IMR-90 (cell line): ENCODE data around the gene TBC1D8. TPM values are rescaled to one million over a fixed set of nuclear protein-coding genes. Genes with fewer than 3 reads are reported as not detected.

ENCODE experiments used
- ATAC-seq: fragments of 200-7000 bp; cut with Tn5 transposase; 2 replicates; pipeline ENCODE4 v1.9.1; 2020; ENCODE audit warnings: low read depth, mild to moderate bottlenecking, moderate library complexity
- BruUV-seq: library from RNA; stranded (reverse); fragments of 400-500 nt; replicated peaks from 2 replicates; lab custom pipeline; 2021; lab: Mats Ljungman, UMichigan
- CTCF ChIA-PET: fragments of 300-600 bp; formaldehyde crosslinking; extraction: SDS; loops from one replicate; lab custom pipeline; 2021; ENCODE audit warnings: antibody characterized with exemption; lab: Yijun Ruan, JAX
- POLR2A ChIA-PET: fragments of 300-600 bp; sonication (Branson Sonifier 250); formaldehyde crosslinking; loops from one replicate; lab custom pipeline; 2022; ENCODE audit warnings: antibody characterized with exemption; ENCODE audit not compliant: unreplicated experiment; lab: Charles Lee
- DNase-seq: peaks from one replicate; pipeline ENCODE4 v3.0.0; 2013
- H2AFZ ChIP-seq: replicated peaks from 2 replicates; pipeline ENCODE3; 2013; ENCODE audit warnings: low read length, mild to moderate bottlenecking; ENCODE audit not compliant: poor library complexity
- H2AK5ac ChIP-seq: 2 replicates; pipeline ENCODE4 v1.6.1; 2013; ENCODE audit warnings: low read depth, low read length, inconsistent platforms
- H2AK9ac ChIP-seq: replicated peaks from 2 replicates; pipeline ENCODE3; 2013; ENCODE audit warnings: mild to moderate bottlenecking, low read depth, low read length, moderate library complexity; ENCODE audit not compliant: poor library complexity
- H2BK120ac ChIP-seq: 2 replicates; pipeline ENCODE4 v1.6.1; 2013; ENCODE audit warnings: low read depth, low read length, inconsistent platforms
- H2BK15ac ChIP-seq: 3 replicates; pipeline ENCODE4 v1.6.1; 2013; ENCODE audit warnings: low read depth, low read length, inconsistent platforms
- H2BK20ac ChIP-seq: 2 replicates; pipeline ENCODE4 v1.6.1; 2013; ENCODE audit warnings: low read depth, mild to moderate bottlenecking, inconsistent platforms, low read length, moderate library complexity
- H2BK5ac ChIP-seq: 2 replicates; pipeline ENCODE4 v1.6.1; 2013; ENCODE audit warnings: mild to moderate bottlenecking, low read depth, low read length, inconsistent platforms; ENCODE audit not compliant: poor library complexity, severe bottlenecking
- H3K14ac ChIP-seq: replicated peaks from 2 replicates; pipeline ENCODE4 v1.6.1; 2013; ENCODE audit warnings: low read depth, low read length, inconsistent platforms
- H3K18ac ChIP-seq: 2 replicates; pipeline ENCODE4 v1.6.1; 2013; ENCODE audit warnings: low read depth, low read length, control low read depth
- H3K23ac ChIP-seq: 2 replicates; pipeline ENCODE4 v1.6.1; 2013; ENCODE audit warnings: low read depth, low read length, inconsistent platforms
- H3K27ac ChIP-seq: 2 replicates; pipeline ENCODE4 v1.5.1; 2013; ENCODE audit warnings: mild to moderate bottlenecking, control low read depth, low read length; ENCODE audit not compliant: insufficient read depth
- H3K27me3 ChIP-seq: 2 replicates; pipeline ENCODE4 v1.6.1; 2013; ENCODE audit warnings: low read length; ENCODE audit not compliant: control insufficient read depth, insufficient read depth
- H3K36me3 ChIP-seq: 2 replicates; pipeline ENCODE4 v1.6.1; 2013; ENCODE audit warnings: low read length, mixed read lengths; ENCODE audit not compliant: control insufficient read depth, insufficient read depth
- H3K4ac ChIP-seq: 2 replicates; pipeline ENCODE4 v1.6.1; 2013; ENCODE audit warnings: low read depth, low read length, inconsistent platforms
- H3K4me1 ChIP-seq: 2 replicates; pipeline ENCODE4 v1.6.1; 2013; ENCODE audit warnings: low read length, mixed read lengths; ENCODE audit not compliant: control insufficient read depth, insufficient read depth
- H3K4me2 ChIP-seq: 2 replicates; pipeline ENCODE4 v1.6.1; 2013; ENCODE audit warnings: low read depth, mild to moderate bottlenecking, control low read depth, low read length, moderate library complexity
- H3K4me3 ChIP-seq: 2 replicates; pipeline ENCODE4 v1.5.1; 2013; ENCODE audit warnings: low read depth, mild to moderate bottlenecking, control low read depth, low read length, moderate library complexity; ENCODE audit not compliant: insufficient read depth
- H3K56ac ChIP-seq: 2 replicates; pipeline ENCODE4 v1.6.1; 2013; ENCODE audit warnings: low read length, inconsistent platforms; ENCODE audit not compliant: insufficient read depth; ENCODE audit errors: extremely low read depth
- H3K79me1 ChIP-seq, 2 experiments: 2 replicates each; pipeline ENCODE4 v1.6.1; 2013; ENCODE audit warnings: low read length in 2 of 2, inconsistent platforms in 1 of 2, low read depth in 1 of 2
- H3K9ac ChIP-seq: 2 replicates; pipeline ENCODE4 v1.6.1; 2013; ENCODE audit warnings: low read depth, low read length, control low read depth
- H3K9me1 ChIP-seq: 2 replicates; pipeline ENCODE4 v1.6.1; 2013; ENCODE audit warnings: low read length, inconsistent platforms; ENCODE audit not compliant: insufficient read depth
- H3K9me3 ChIP-seq: 2 replicates; pipeline ENCODE4 v1.6.1; 2013; ENCODE audit warnings: low read length; ENCODE audit not compliant: control insufficient read depth, insufficient read depth
- H4K20me1 ChIP-seq: 2 replicates; pipeline ENCODE4 v1.6.1; 2013; ENCODE audit warnings: low read length, inconsistent platforms; ENCODE audit not compliant: insufficient read depth
- H4K5ac ChIP-seq: 2 replicates; pipeline ENCODE4 v1.6.1; 2013; ENCODE audit warnings: mild to moderate bottlenecking, low read depth, low read length, control low read depth
- H4K8ac ChIP-seq, 2 experiments: 2 replicates each; pipeline ENCODE4 v1.6.1; 2013; ENCODE audit warnings: low read depth in 2 of 2, low read length in 2 of 2, control low read depth in 1 of 2, inconsistent platforms in 1 of 2
- H4K91ac ChIP-seq: 2 replicates; pipeline ENCODE4 v1.6.1; 2013; ENCODE audit warnings: low read depth, low read length, inconsistent platforms; ENCODE audit not compliant: insufficient read depth
- CEBPB ChIP-seq: IDR thresholded peaks from 2 replicates; pipeline ENCODE4 v1.6.1; 2012; ENCODE audit warnings: low read depth, low read length, improper control_type of control experiment
- CHD1 ChIP-seq: IDR thresholded peaks from 2 replicates; pipeline ENCODE4 v1.6.1; 2012; ENCODE audit warnings: low read depth, low read length, improper control_type of control experiment
- MAFK ChIP-seq: IDR thresholded peaks from 2 replicates; pipeline ENCODE4 v1.6.1; 2012; ENCODE audit warnings: low read depth, low read length, improper control_type of control experiment
- MAZ ChIP-seq: IDR thresholded peaks from 2 replicates; pipeline ENCODE4 v1.6.1; 2012; ENCODE audit warnings: low read depth, mild to moderate bottlenecking, low read length, improper control_type of control experiment, moderate library complexity, borderline replicate concordance
- MXI1 ChIP-seq: IDR thresholded peaks from 2 replicates; pipeline ENCODE4 v1.6.1; 2012; ENCODE audit warnings: low read depth, mild to moderate bottlenecking, low read length, moderate library complexity, borderline replicate concordance
- NFE2L2 ChIP-seq: fragments of 150-350 bp; IDR thresholded peaks from 2 replicates; pipeline ENCODE4 v1.6.1; 2016; ENCODE audit warnings: low read depth, mild to moderate bottlenecking, low read length
- POLR2A ChIP-seq: IDR thresholded peaks from 2 replicates; pipeline ENCODE4 v1.6.1; 2012; ENCODE audit warnings: mild to moderate bottlenecking, low read depth, low read length
- RAD21 ChIP-seq: IDR thresholded peaks from 2 replicates; pipeline ENCODE4 v1.6.1; 2012; ENCODE audit warnings: low read length, improper control_type of control experiment
- RFX5 ChIP-seq: IDR thresholded peaks from 2 replicates; pipeline ENCODE4 v1.8.0; 2012; ENCODE audit warnings: low read depth, mild to moderate bottlenecking, low read length, moderate library complexity
- SMC3 ChIP-seq: fragments of 150-350 bp; IDR thresholded peaks from 2 replicates; pipeline ENCODE4 v1.6.1; 2016; ENCODE audit warnings: low read depth, mild to moderate bottlenecking, antibody characterized with exemption, low read length, moderate library complexity
- WGBS, 2 experiments: methylation state at CpG; one replicate each; pipeline versions ENCODE4 v1.1.5 to v1.1.7; 2013; ENCODE audit warnings: missing lambda C conversion rate in 2 of 2; ENCODE audit not compliant: insufficient read length in 1 of 2; ENCODE audit errors: extremely low coverage in 2 of 2; 5-methylcytosine and 5-hydroxymethylcytosine counted together
- dilution Hi-C: fragments of 300-500 bp; cut with HindIII; formaldehyde crosslinking; loops from one replicate; pipeline ENCODE4 v1.14.3; 2018; ENCODE audit warnings: low sequenced_read_pairs; ENCODE audit not compliant: unreplicated experiment
- in situ Hi-C: fragments of 300-500 bp; cut with MboI; formaldehyde crosslinking; loops from 3 replicates; pipeline ENCODE4 v1.14.3; 2019; ENCODE audit warnings: low sequenced_read_pairs, inconsistent platforms, mixed read lengths
- intact Hi-C: fragments of 100-400 bp; cut with micrococcal nuclease; formaldehyde crosslinking; loops from 2 replicates; pipeline ENCODE4 v1.10.0; 2022
- polyA plus RNA-seq, 3 experiments: library from polyadenylated mRNA; depleted of rRNA; stranded (reverse); fragments of >200 nt; gene quantifications; 2 replicates each; pipeline ENCODE4 v1.2.3, GENCODE V29; 2012; ENCODE audit warnings: low replicate concordance in 1 of 3
- total RNA-seq: library from RNA; depleted of rRNA; stranded (reverse); fragments of >200 nt; gene quantifications from 2 replicates; pipeline ENCODE4 v1.2.3, GENCODE V29; 2012
- TF ChIP-seq, protein P1 (sequence below): fragments of 150-350 bp; IDR thresholded peaks from 2 replicates; pipeline ENCODE4 v1.6.1; 2017; ENCODE audit warnings: mild to moderate bottlenecking, antibody characterized with exemption, low read length, low read depth
- TF ChIP-seq, protein P2 (sequence below): fragments of 150-350 bp; IDR thresholded peaks from 2 replicates; pipeline ENCODE4 v1.6.1; 2016; ENCODE audit warnings: low read depth, mild to moderate bottlenecking, low read length, moderate library complexity, borderline replicate concordance

Gene TBC1D8
- total and polyA plus RNA-seq, 2 of the 4 experiments (the other 2 are of a cell fraction) = 1.3 to 1.5 TPM

GRCh38 chr2:101114815-101115214 is 36.4 kb downstream of the TBC1D8 start:
- dilution Hi-C loops = no loop called here
- ChIA-PET POLR2A (no interaction called here), CTCF (no interaction called here)
- Histone ChIP-seq H3K4me3 (no peak overlapping the region), H3K23ac (peak overlapping the region; percentile 45; the same call in 1 of the 2 replicates), H3K4me2 (no peak overlapping the region), H2AK5ac (no peak overlapping the region), H3K56ac (no peak overlapping the region), H3K79me1 (peaks cover 0 to 51% of the 10 kb centered on the region in 2 experiments; a peak in 3 of 4 replicates), H2AFZ (no peak overlapping the region), H2BK5ac (no peak overlapping the region), H4K20me1 (no peaks in the 10 kb centered on the region), H3K9me1 (peaks cover 16% of the 10 kb centered on the region), H2AK9ac (no peak overlapping the region), H2BK20ac (peak overlapping the region; percentile 64; the same call in 1 of the 2 replicates), H4K91ac (no peak overlapping the region), H2BK120ac (peak overlapping the region; percentile 26; the same call in 1 of the 2 replicates), H2BK15ac (no peak overlapping the region; the same call in 2 of the 3 replicates), H3K9me3 (no peaks in the 10 kb centered on the region), H4K5ac (no peak overlapping the region), H3K27me3 (no peaks in the 10 kb centered on the region; the same call in 1 of the 2 replicates), H3K4ac (peak overlapping the region; percentile 18; the same call in 1 of the 2 replicates), H3K9ac (no peak overlapping the region), H3K4me1 (peaks cover 11% of the 10 kb centered on the region), H3K14ac (no peak overlapping the region), H4K8ac (no peak overlapping the region), H3K36me3 (no peaks in the 10 kb centered on the region), H3K27ac (no peak overlapping the region), H3K18ac (no peak overlapping the region)
- BruUV-seq = no TSS peak
- intact Hi-C loops = no loop called here
- no CpG with 5 or more reads among the region's 6 CpGs for WGBS, 2 experiments
- ATAC-seq (no peak), DNase-seq (no peak)
- TF ChIP-seq NFE2L2 (no peak), CHD1 (no peak), POLR2A (no peak), MXI1 (no peak), MAFK (no peak), RFX5 (no peak), SMC3 (no peak), MAZ (no peak), RAD21 (no peak), CEBPB (no peak)
- TF ChIP-seq, protein P1, sequence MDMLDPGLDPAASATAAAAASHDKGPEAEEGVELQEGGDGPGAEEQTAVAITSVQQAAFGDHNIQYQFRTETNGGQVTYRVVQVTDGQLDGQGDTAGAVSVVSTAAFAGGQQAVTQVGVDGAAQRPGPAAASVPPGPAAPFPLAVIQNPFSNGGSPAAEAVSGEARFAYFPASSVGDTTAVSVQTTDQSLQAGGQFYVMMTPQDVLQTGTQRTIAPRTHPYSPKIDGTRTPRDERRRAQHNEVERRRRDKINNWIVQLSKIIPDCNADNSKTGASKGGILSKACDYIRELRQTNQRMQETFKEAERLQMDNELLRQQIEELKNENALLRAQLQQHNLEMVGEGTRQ = no peak
- TF ChIP-seq, protein P2, sequence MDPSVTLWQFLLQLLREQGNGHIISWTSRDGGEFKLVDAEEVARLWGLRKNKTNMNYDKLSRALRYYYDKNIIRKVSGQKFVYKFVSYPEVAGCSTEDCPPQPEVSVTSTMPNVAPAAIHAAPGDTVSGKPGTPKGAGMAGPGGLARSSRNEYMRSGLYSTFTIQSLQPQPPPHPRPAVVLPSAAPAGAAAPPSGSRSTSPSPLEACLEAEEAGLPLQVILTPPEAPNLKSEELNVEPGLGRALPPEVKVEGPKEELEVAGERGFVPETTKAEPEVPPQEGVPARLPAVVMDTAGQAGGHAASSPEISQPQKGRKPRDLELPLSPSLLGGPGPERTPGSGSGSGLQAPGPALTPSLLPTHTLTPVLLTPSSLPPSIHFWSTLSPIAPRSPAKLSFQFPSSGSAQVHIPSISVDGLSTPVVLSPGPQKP = no peak
- in situ Hi-C loops = no loop called here
